ENCODE results near the gene IQSEC1. TPM values are rescaled to one million over a fixed set of nuclear protein-coding genes. Genes with fewer than 3 reads are reported as not detected.

IQSEC1 gene
- total RNA-seq, 1 donor: 22.1 TPM

GRCh38 chr3:12979947-12980487 lies 93.2 kb downstream of the IQSEC1 start:
- H3K4me1 ChIP-seq (ENCODE audit: insufficient read depth, low read length): no peaks in the 10 kb centered on the region
- H3K27me3 ChIP-seq (ENCODE audit: insufficient read depth, low read length): no peaks in the 10 kb centered on the region
- no peak overlapping the region for H3K27ac ChIP-seq (ENCODE audit: low read depth, low read length)
- no peaks in the 10 kb centered on the region for H3K36me3 ChIP-seq (ENCODE audit: insufficient read depth, low read length)
- H3K9me3 ChIP-seq (ENCODE audit: low read depth, low read length): no peaks in the 10 kb centered on the region
- peaks cover 41% of the 10 kb centered on the region for H4K20me1 ChIP-seq (ENCODE audit: insufficient read depth, low read length)
- DNase-seq (ENCODE audit: insufficient read length, low spot score, missing footprints): no peak
- no peak overlapping the region for H3K4me3 ChIP-seq (ENCODE audit: insufficient read depth, low read length)
- no peak overlapping the region for H2AFZ ChIP-seq (ENCODE audit: low read length)
- H3K4me2 ChIP-seq (ENCODE audit: insufficient read depth, low read length): no peak overlapping the region
- H3K79me2 ChIP-seq (ENCODE audit: insufficient read depth, low read length): no peaks in the 10 kb centered on the region
- TF ChIP-seq CTCF (IDR thresholded peaks at IDR 0.05; ENCODE audit: extremely low read depth, low read depth, low read length): no peak

DNA sequence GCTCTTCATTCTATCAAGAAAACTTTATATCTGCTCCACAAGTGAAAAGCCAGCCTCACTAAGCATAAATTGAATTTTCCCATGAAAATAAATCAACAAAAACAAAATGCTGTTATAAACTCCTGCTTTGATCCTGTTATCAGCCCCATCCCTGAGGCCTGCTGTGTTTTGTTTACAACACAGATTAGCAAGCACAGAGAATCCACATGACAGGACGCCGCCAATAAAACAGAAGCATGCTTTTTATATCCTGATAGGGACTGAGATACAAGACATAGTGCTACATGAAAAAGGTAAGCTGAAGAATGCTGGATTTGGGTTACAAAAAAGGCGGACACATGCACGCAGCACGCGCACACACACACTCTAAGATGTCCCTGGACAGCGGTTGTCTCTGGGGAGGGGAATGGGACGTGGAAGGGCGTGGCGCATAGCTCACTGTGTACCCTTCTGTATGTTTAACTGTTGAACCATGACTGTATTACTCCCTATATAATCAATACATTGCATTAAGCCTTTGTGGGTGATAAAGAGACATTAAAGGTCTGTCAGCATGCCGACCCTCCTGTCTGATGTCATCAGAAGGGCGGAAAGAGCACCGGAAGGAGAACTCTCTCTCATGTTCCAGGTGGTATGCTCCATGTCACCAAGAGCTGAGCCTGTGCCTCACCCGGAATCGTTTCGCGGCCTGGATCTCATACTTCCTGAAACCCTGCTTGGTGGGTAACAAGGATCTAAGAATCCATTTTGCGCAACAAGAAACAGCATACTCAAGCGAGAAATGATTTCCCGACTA lies 93.9 kb downstream of the IQSEC1 start:
- peaks cover 2% of the 10 kb centered on the region for H3K27me3 ChIP-seq (ENCODE audit: insufficient read depth, low read length)
- no peak for TF ChIP-seq CTCF (IDR thresholded peaks at IDR 0.05; ENCODE audit: extremely low read depth, low read depth, low read length)
- no peak overlapping the region for H2AFZ ChIP-seq (ENCODE audit: low read length)
- no peaks in the 10 kb centered on the region for H3K36me3 ChIP-seq (ENCODE audit: insufficient read depth, low read length)
- no peak overlapping the region for H3K27ac ChIP-seq (ENCODE audit: low read depth, low read length)
- H3K4me2 ChIP-seq (ENCODE audit: insufficient read depth, low read length): no peak overlapping the region
- H4K20me1 ChIP-seq (ENCODE audit: insufficient read depth, low read length): peaks cover 41% of the 10 kb centered on the region
- no peaks in the 10 kb centered on the region for H3K79me2 ChIP-seq (ENCODE audit: insufficient read depth, low read length)
- H3K4me3 ChIP-seq (ENCODE audit: insufficient read depth, low read length): no peak overlapping the region
- H3K9me3 ChIP-seq (ENCODE audit: low read depth, low read length): no peaks in the 10 kb centered on the region
- H3K4me1 ChIP-seq (ENCODE audit: insufficient read depth, low read length): no peaks in the 10 kb centered on the region
- DNase-seq (ENCODE audit: insufficient read length, low spot score, missing footprints): no peak

- Histone ChIP-seq H3K4me1 (ENCODE audit: insufficient read depth, low read length) (no peaks in the 10 kb centered on the region), H3K36me3 (ENCODE audit: insufficient read depth, low read length) (no peaks in the 10 kb centered on the region), H3K4me2 (ENCODE audit: insufficient read depth, low read length) (no peak overlapping the region), H3K27me3 (ENCODE audit: insufficient read depth, low read length) (peaks cover 2% of the 10 kb centered on the region), H3K27ac (ENCODE audit: low read depth, low read length) (no peak overlapping the region), H3K9me3 (ENCODE audit: low read depth, low read length) (no peaks in the 10 kb centered on the region), H4K20me1 (ENCODE audit: insufficient read depth, low read length) (peaks cover 37% of the 10 kb centered on the region), H2AFZ (ENCODE audit: low read length) (no peak overlapping the region), H3K4me3 (ENCODE audit: insufficient read depth, low read length) (no peak overlapping the region), H3K79me2 (ENCODE audit: insufficient read depth, low read length) (no peaks in the 10 kb centered on the region)
- no peak for TF ChIP-seq CTCF (IDR thresholded peaks at IDR 0.05; ENCODE audit: extremely low read depth, low read depth, low read length)
- no peak for DNase-seq (ENCODE audit: insufficient read length, low spot score, missing footprints)
Measured at GRCh38 chr3:12978682-12979081, 94.5 kb downstream of the IQSEC1 start.

- Histone ChIP-seq H3K27me3 (ENCODE audit: insufficient read depth, low read length) (peaks cover 2% of the 10 kb centered on the region), H2AFZ (ENCODE audit: low read length) (no peak overlapping the region), H4K20me1 (ENCODE audit: insufficient read depth, low read length) (peaks cover 26% of the 10 kb centered on the region), H3K79me2 (ENCODE audit: insufficient read depth, low read length) (no peaks in the 10 kb centered on the region), H3K9me3 (ENCODE audit: low read depth, low read length) (no peaks in the 10 kb centered on the region), H3K4me2 (ENCODE audit: insufficient read depth, low read length) (no peak overlapping the region), H3K4me1 (ENCODE audit: insufficient read depth, low read length) (no peaks in the 10 kb centered on the region), H3K4me3 (ENCODE audit: insufficient read depth, low read length) (no peak overlapping the region), H3K36me3 (ENCODE audit: insufficient read depth, low read length) (no peaks in the 10 kb centered on the region), H3K27ac (ENCODE audit: low read depth, low read length) (no peak overlapping the region)
- DNase-seq (ENCODE audit: insufficient read length, low spot score, missing footprints): peak; percentile 87
- no peak for TF ChIP-seq CTCF (IDR thresholded peaks at IDR 0.05; ENCODE audit: extremely low read depth, low read depth, low read length)
Measured at GRCh38 chr3:12977117-12977808, 96.0 kb downstream of the IQSEC1 start.
